Activated T-helper 1 cell treated with anti-CD3 and anti-CD28 coated beads, Interleukin-2, amount 50 U/mL, for 16 hours (primary cell): ENCODE measurements around the gene KCNJ12.
"Not testable (repeated sequence)": the region's sequence is repeated elsewhere in the genome, so short reads cannot be mapped to it uniquely, and the experiment has no call there.

ENCODE experiments used
- DNase-seq, 2 donors: peaks; one replicate each; pipeline ENCODE4 v3.0.0-alpha.2; 2020; ENCODE audit warnings: low read depth in 1 of 2, low spot score in 1 of 2

Gene KCNJ12

DNA sequence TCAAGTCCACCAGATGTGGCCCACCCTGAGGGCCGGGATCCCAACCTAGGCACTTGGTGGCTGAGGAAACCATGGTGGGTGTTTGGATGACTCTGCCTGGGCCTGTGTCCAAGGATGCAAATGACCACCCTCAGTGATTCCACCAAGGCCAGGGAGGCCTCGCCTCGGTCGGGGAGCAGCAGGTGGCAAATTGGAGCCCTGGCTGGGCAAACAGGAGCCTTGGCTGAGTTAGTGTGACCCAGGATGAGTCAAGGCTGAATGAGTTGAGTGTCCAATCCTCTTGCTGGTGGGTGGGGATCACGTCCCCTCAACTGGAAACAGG lies 62.8 kb downstream of the KCNJ12 start:
- not testable (repeated sequence) for DNase-seq

GRCh38 chr17:21445091-21445650 lies 69.0 kb downstream of the KCNJ12 start:
- no peak for DNase-seq

DNA sequence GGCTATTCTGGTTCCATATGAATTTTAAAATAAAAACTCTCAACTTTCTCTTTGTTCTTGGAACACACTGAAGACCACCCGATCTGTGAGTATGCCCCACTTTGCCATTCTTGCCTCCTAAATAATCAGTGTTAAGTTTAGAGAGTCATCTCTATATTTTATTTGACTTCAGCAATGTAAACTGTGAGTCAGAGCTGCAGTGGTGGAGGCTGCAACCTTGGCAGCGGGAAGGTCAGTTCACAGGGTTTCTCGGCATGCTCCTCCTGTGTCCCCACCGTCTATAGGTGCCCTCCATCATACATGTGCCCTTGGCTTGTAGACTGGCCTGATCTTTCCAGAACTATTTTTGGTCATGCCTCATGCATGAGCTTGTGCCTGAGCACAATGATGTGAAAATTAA lies 71.4 kb downstream of the KCNJ12 start:
- DNase-seq = not testable (repeated sequence)

DNA sequence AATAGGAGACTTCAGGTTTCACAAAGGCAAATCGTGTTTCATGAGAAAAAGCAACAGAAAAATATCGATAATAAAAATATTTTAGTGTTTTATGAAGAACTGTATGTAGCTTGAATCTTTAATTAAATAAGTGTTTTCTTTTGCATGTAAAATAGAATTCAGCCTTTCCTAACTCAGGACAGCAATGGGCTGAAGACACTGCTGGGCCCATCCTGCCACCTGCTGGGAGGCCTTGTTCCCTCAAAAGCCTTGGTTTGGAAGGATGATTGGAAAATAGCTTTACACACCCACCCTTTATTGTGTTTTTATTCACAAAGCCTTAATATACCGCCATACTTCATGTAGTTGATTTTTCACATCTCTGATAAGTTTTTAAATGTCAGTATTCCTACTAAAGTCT lies 73.7 kb downstream of the KCNJ12 start:
- DNase-seq = not testable (repeated sequence)

DNA sequence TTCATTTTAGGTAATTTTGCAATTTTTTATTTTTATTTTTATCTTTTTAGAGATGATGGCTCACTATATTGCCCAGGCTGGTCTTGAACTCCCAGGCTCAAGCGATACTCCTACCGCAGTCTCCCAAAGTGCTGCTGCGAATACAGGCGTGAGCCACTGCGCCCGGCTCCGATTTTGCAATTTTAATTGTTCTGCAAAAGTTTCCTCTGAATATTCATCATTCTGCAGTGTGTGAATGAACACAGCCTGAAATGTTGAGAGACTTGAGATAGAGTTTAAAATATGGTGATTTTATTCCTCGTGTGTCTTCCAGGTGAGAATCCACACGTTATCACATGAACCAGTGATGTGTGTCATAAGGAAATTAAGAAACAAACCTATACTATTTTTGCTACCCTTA lies 75.8 kb downstream of the KCNJ12 start:
- no peak for DNase-seq

DNA sequence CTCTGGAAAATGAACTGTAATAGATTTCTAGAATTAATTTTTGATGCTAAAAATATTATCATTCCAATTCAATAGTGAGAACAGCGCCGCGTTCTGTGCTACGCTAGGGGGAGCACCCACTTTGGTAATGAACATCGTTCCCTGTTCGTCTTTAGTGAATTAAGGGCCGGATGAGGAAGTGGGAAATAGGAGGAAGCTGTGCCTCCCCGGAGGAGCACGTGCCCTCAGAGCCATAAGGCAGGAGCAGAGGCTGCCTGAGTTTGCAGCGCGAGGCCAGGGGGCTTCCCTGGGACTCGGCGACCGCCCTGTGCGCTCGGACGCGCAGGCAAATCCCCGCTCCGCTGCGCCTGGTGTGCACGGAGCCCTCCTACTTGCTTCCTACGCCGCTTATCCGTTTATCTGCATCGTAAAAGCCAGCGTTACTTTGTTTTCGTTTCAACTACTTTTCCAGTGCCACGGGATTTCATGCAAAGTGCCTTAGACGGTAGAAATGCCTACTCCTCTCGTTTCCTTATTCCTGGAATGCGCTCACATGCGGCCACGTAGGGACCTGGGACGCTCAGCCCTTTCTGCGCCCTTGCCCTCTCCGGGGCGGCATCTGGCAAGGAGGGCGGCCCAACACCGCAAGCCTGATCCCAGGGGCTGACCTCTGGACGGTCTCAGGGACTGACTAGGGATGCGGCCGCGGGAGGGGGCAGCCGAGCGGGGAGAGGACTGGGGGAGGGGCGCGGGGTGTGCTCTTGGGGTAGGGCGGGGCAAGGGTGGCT lies 76.4 kb downstream of the KCNJ12 start:
- no peak for DNase-seq

GRCh38 chr17:21453144-21453898 lies 77.2 kb downstream of the KCNJ12 start:
- no peak for DNase-seq

- not testable (repeated sequence) for DNase-seq
Measured at GRCh38 chr17:21454006-21454405, 77.8 kb downstream of the KCNJ12 start.

DNA sequence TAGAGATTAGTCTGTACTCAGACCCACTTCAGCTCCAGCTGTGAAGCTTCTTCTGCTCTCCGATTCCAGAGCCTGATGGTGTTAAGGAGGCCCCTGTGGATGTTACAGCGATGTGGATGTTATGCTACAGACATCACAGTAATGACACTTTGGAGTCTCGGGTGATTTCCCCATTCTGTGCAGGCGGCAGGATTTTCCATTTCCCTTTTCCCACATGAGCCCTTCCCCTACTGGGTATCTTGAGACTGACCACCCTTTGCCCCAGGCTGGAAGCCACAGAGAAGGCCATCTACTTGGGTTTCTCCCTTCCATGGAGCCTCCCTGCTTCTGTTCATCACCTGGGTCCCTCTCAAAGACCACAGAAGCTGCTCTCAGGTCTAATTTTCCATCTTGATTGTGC lies 78.3 kb downstream of the KCNJ12 start:
- no peak for DNase-seq

GRCh38 chr17:21455761-21456160 lies 79.6 kb downstream of the KCNJ12 start:
- DNase-seq = no peak

GRCh38 chr17:21456449-21456848 lies 80.3 kb downstream of the KCNJ12 start:
- DNase-seq = not testable (repeated sequence)

GRCh38 chr17:21457051-21458026 lies 81.2 kb downstream of the KCNJ12 start:
- peak; percentile 84 to 86 for DNase-seq

GRCh38 chr17:21458054-21458453 lies 81.9 kb downstream of the KCNJ12 start:
- no peak for DNase-seq

- no peak for DNase-seq
Measured at GRCh38 chr17:21459536-21459935, 83.4 kb downstream of the KCNJ12 start.

GRCh38 chr17:21460358-21460757 lies 84.2 kb downstream of the KCNJ12 start:
- DNase-seq = no peak

GRCh38 chr17:21462237-21462636 lies 86.1 kb downstream of the KCNJ12 start:
- no peak for DNase-seq

DNA sequence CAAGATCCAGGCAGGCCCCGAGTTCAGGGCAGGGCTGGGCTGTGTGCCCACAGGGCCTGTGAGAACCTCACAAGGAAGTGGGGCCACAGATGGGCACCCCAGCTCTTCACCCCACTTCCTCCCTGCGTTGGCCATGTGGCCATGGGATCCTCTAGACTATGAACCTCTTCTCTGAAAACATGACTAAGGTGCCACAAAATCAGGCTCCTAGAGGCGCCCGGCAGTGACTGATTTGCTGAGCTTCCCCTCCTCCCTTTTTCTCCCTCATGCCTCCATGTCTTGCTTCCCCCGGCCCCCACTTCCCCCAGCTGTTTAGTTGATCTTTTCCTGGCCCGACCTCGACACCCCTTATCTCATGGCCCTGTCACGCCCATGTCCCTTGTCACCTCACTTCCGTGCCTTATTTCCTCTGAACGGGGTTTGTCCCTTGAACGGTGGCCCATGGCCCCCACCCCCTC lies 87.1 kb downstream of the KCNJ12 start:
- no peak for DNase-seq

DNA sequence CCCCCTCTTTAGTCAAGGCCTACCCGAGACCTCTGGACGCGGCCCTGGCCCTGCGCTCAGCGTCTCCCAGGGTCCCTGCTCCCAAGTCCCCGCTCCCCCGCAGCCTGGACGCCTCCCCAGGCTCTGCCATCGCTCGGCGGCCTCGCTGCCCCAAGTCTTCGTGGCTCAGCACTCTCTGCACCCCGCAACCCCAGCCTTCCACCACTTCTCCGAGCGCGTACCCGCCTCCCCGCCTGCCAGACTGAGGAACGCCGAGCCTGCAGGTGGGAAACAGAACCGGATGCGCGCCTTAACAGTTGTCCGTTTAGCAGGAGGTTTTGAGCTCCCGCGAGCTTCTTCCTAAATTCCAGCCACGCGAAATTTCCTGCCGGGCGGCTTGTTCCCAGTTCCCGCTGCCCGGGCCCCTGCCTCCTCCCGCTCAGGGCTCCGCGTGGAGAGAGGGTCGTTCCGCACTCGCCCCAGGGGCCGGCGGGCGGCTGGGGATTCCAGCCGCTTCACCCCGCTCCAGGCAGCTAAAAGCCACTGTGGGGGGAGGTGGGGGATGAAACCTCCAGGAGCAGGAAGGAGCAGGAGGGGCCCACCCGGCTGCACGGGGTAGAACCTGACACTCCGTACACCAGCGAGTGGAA lies 87.7 kb downstream of the KCNJ12 start:
- no peak for DNase-seq

DNA sequence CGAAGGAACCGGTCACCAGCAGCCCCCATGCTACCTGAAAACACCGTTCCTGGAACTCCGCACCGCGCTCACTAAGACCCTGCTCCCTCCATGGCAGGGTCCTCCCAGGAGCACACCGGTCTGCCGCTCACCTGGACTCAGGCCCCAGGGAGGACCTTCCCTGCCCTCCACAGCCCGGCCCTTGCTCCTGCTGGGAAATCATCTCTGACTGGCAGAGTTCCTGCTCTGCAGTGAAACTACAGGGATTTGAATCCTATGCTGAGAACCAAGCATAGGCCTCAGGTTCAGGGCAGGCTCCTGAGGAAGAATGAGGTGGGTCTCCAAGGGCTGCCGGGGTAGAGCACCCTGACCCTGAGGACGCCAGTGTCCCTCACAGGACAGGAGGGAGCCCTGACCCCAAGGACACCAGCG lies 88.5 kb downstream of the KCNJ12 start:
- DNase-seq = no peak

GRCh38 chr17:21466550-21466949 lies 90.4 kb downstream of the KCNJ12 start:
- DNase-seq = no peak

- no peak for DNase-seq
Measured at GRCh38 chr17:21467196-21467595, 91.0 kb downstream of the KCNJ12 start.
